B cell (primary cell): Measurements from ENCODE around the gene GRID1. TPM values are rescaled to one million over a fixed set of nuclear protein-coding genes. Genes with fewer than 3 reads are reported as not detected.

Experiments
- ATAC-seq: fragments of 200-7000 bp; cut with Tn5 transposase; one replicate; pipeline ENCODE4 v1.10.0; 2021; ENCODE audit warnings: low read depth, mild to moderate bottlenecking, moderate number of reproducible peaks, moderate library complexity
- CTCF ChIA-PET: fragments of 350-600 bp; sonication (Branson Sonifier 250); formaldehyde crosslinking; loops from one replicate; lab custom pipeline; 2021; ENCODE audit warnings: antibody characterized with exemption, inconsistent platforms; lab: Charles Lee
- POLR2A ChIA-PET: fragments of 350-600 bp; sonication (Branson Sonifier 250); formaldehyde crosslinking; loops from one replicate; lab custom pipeline; 2021; ENCODE audit warnings: antibody characterized with exemption; lab: Charles Lee
- DNase-seq: peaks from one replicate; pipeline ENCODE4 v3.0.0; 2013
- H2AFZ ChIP-seq: 2 replicates; pipeline ENCODE4 v1.6.1; 2012; ENCODE audit warnings: mild to moderate bottlenecking, low read depth, low read length; ENCODE audit not compliant: insufficient read depth, poor library complexity, severe bottlenecking
- H3K27ac ChIP-seq, 2 donors: 1 replicate in 1 of 2; 2 replicates in 1 of 2; pipeline ENCODE4 v1.5.1; 2012 to 2013; ENCODE audit warnings: low read length in 2 of 2, mild to moderate bottlenecking in 2 of 2, moderate library complexity in 1 of 2
- H3K27me3 ChIP-seq, 4 experiments: fragments of 200-600 bp in 1 of 4; sonication (generic) in 1 of 4; replicated peaks in 1 of 4; 1 replicate in 2 of 4; 2 replicates in 2 of 4; pipeline versions ENCODE4 v1.6.1 to v1.7.0; 2013 to 2016; ENCODE audit warnings: low read length in 3 of 4, mild to moderate bottlenecking in 2 of 4, mixed read lengths in 1 of 4, moderate library complexity in 1 of 4; ENCODE audit not compliant: insufficient read depth in 4 of 4, control insufficient read depth in 3 of 4; ENCODE audit errors: control extremely low read depth in 1 of 4
- H3K36me3 ChIP-seq, 2 experiments: replicated peaks in 1 of 2; 1 replicate in 1 of 2; 2 replicates in 1 of 2; pipeline versions ENCODE4 v1.6.1 to v1.7.1; 2013; ENCODE audit warnings: low read length in 1 of 2; ENCODE audit not compliant: insufficient read depth in 2 of 2, control insufficient read depth in 1 of 2; ENCODE audit errors: control extremely low read depth in 1 of 2, extremely low read depth in 1 of 2
- H3K4me1 ChIP-seq, 2 donors: fragments of 200-600 bp in 1 of 2; sonication (generic) in 1 of 2; 1 replicate in 1 of 2; 2 replicates in 1 of 2; pipeline versions ENCODE4 v1.5.1 to v1.6.1; 2013 to 2017; ENCODE audit warnings: low read length in 2 of 2; ENCODE audit not compliant: control insufficient read depth in 2 of 2, insufficient read depth in 2 of 2
- H3K4me2 ChIP-seq: replicated peaks from 2 replicates; pipeline ENCODE3; 2012; ENCODE audit warnings: mild to moderate bottlenecking, low read depth, low read length; ENCODE audit not compliant: poor library complexity, severe bottlenecking
- H3K4me3 ChIP-seq, 5 experiments: fragments of 200-600 bp in 1 of 5; sonication (generic) in 1 of 5; 1 replicate in 3 of 5; 2 replicates in 2 of 5; pipeline versions ENCODE4 v1.5.1 to v1.7.0; 2011 to 2016; ENCODE audit warnings: low read length in 4 of 5, mild to moderate bottlenecking in 4 of 5, low read depth in 2 of 5, control low read depth in 1 of 5, moderate library complexity in 1 of 5; ENCODE audit not compliant: insufficient read depth in 1 of 5; ENCODE audit errors: control extremely low read depth in 1 of 5, extremely low read depth in 1 of 5
- H3K79me2 ChIP-seq: fragments of 200-600 bp; sonication (generic); one replicate; pipeline ENCODE4 v1.6.0; 2016; ENCODE audit warnings: low read length; ENCODE audit not compliant: control insufficient read depth, insufficient read depth
- H3K9ac ChIP-seq: fragments of 200-600 bp; sonication (generic); 2 replicates; pipeline ENCODE4 v1.6.1; 2017; ENCODE audit warnings: mild to moderate bottlenecking, low read length, moderate library complexity
- H3K9me3 ChIP-seq, 3 donors: one replicate each; pipeline versions ENCODE4 v1.6.1 to v1.7.1; 2013; ENCODE audit warnings: low read length in 2 of 3; ENCODE audit not compliant: control insufficient read depth in 2 of 3, insufficient read depth in 1 of 3; ENCODE audit errors: control extremely low read depth in 1 of 3
- H4K20me1 ChIP-seq: 2 replicates; pipeline ENCODE4 v1.6.0; 2012; ENCODE audit warnings: mild to moderate bottlenecking, low read length; ENCODE audit not compliant: insufficient read depth, control insufficient read depth, poor library complexity, severe bottlenecking
- H3K27ac Mint-ChIP-seq: one replicate; pipeline ENCODE4 v1.8.0; 2021; ENCODE audit warnings: mixed read lengths
- H3K27me3 Mint-ChIP-seq: one replicate; pipeline ENCODE4 v1.8.0; 2021; ENCODE audit warnings: mixed read lengths
- H3K4me1 Mint-ChIP-seq: one replicate; pipeline ENCODE4 v1.8.0; 2021; ENCODE audit warnings: mixed read lengths
- H3K4me3 Mint-ChIP-seq: one replicate; pipeline ENCODE4 v1.8.0; 2021; ENCODE audit warnings: mixed read lengths
- H3K9me3 Mint-ChIP-seq: one replicate; pipeline ENCODE4 v1.8.0; 2022; ENCODE audit warnings: mixed read lengths; ENCODE audit not compliant: insufficient read depth
- CTCF ChIP-seq: fragments of 200-600 bp; IDR thresholded peaks from one replicate; pipeline ENCODE4 v1.8.0; 2022; ENCODE audit warnings: antibody characterized with exemption, mild to moderate bottlenecking
- EZH2 ChIP-seq: IDR thresholded peaks from 2 replicates; pipeline ENCODE4 v1.6.1; 2012; ENCODE audit warnings: borderline replicate concordance, low read depth, mild to moderate bottlenecking, moderate library complexity, low read length; ENCODE audit not compliant: insufficient read depth, poor library complexity, severe bottlenecking
- WGBS: methylation state at CpG from one replicate; pipeline ENCODE4 v1.1.5; 2013; ENCODE audit warnings: missing lambda C conversion rate; ENCODE audit not compliant: insufficient coverage; 5-methylcytosine and 5-hydroxymethylcytosine counted together
- intact Hi-C: fragments of 100-400 bp; cut with micrococcal nuclease; formaldehyde crosslinking; loops from one replicate; pipeline ENCODE4 v1.10.0; 2022
- polyA plus RNA-seq: library from polyadenylated mRNA; depleted of rRNA; stranded (reverse); fragments of >200 nt; gene quantifications from 2 replicates; pipeline ENCODE4 v1.2.3, GENCODE V29; 2012
- total RNA-seq, 2 donors: library from RNA; stranded (reverse); fragments of 120-200 nt in 1 of 2; gene quantifications; 1 replicate in 1 of 2; 2 replicates in 1 of 2; pipeline versions ENCODE4 v1.2.3 to v1.2.4, GENCODE V29; 2013 to 2022

GRID1 gene
- total and polyA plus RNA-seq, 2 donors (not counting 1 experiment from before 2014, with no cell fraction given): not detected

DNA sequence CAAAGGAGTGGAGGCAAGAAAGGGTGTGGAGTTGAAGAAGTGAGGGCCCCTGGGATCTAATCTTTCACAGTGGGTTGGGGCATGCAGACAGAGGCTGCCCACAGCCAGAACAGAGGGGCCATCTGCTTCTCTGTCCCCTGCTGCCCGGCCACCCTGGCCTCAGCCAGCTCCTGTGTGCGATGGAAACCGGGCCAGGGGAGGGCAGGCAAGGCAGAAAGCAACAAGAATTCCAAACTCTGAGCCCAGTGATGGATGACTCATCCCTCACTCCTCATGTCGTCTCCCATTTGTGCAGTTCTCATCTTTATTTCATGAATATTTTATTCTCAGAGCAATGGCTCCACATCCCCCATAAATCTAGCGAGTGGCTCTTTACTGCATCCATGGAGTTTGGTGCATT lies 757.1 kb downstream of the GRID1 start:
- CTCF ChIA-PET: no interaction called here
- intact Hi-C loops: no loop called here
- POLR2A ChIA-PET: no interaction called here

DNA sequence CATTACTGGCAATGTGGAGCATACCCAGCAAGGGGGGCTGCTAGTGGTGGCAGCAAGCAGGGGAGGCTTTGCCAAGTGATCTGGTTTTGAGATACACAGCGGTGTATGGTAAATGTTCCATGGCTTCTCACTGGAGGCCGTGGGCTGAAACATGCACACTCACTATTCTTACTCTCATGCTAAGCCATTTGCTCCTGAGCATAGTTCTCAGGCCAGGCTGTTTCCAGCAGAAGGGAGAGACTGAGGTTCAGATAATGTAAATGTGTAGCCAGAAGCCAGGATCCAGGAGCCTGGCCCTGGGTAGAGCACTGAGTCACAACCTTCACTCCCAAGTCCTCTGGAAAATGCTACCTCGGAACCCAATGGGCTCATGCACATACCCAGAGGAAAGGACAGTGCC lies 757.9 kb downstream of the GRID1 start:
- no peak overlapping the region for H3K4me2 ChIP-seq
- intact Hi-C loops: no loop called here
- DNase-seq (no peak), ATAC-seq (no peak)
- CTCF ChIA-PET: no interaction called here
- H3K9ac ChIP-seq: no peak overlapping the region
- no peaks in the 10 kb centered on the region for H3K27me3 ChIP-seq
- H3K9me3 ChIP-seq: no peaks in the 10 kb centered on the region
- no peaks in the 10 kb centered on the region for H3K79me2 ChIP-seq
- no peak overlapping the region for H3K27ac Mint-ChIP-seq
- no peak for TF ChIP-seq CTCF
- TF ChIP-seq EZH2: no peak
- WGBS: 100% methylated on average over 1 of the region's 3 CpGs
- H2AFZ ChIP-seq: no peak overlapping the region
- H3K27ac ChIP-seq: no peak overlapping the region
- POLR2A ChIA-PET: no interaction called here
- peaks cover 0 to 10% of the 10 kb centered on the region in 2 donors for H3K4me1 ChIP-seq
- H3K4me1 Mint-ChIP-seq: peaks cover 10% of the 10 kb centered on the region
- no peak overlapping the region for H3K4me3 Mint-ChIP-seq
- no peaks in the 10 kb centered on the region for H3K9me3 Mint-ChIP-seq
- H3K27me3 Mint-ChIP-seq: no peaks in the 10 kb centered on the region
- no peaks in the 10 kb centered on the region for H4K20me1 ChIP-seq
- no peaks in the 10 kb centered on the region for H3K36me3 ChIP-seq
- H3K4me3 ChIP-seq: no peak overlapping the region

More for the DNA sequence above, 757.1 kb downstream of the GRID1 start:
- H2AFZ ChIP-seq: no peak overlapping the region
- no peak for ATAC-seq
- H3K4me3 ChIP-seq: no peak overlapping the region
- H3K27me3 ChIP-seq: no peaks in the 10 kb centered on the region
- H3K9me3 ChIP-seq: no peaks in the 10 kb centered on the region
- Mint-ChIP-seq H3K27ac (no peak overlapping the region), H3K4me3 (no peak overlapping the region), H3K27me3 (no peaks in the 10 kb centered on the region), H3K9me3 (no peaks in the 10 kb centered on the region), H3K4me1 (peaks cover 10% of the 10 kb centered on the region)
- no peak for DNase-seq
- 94% methylated on average over 4 of the region's 5 CpGs for WGBS
- no peak overlapping the region for H3K9ac ChIP-seq
- H3K36me3 ChIP-seq: no peaks in the 10 kb centered on the region
- H3K79me2 ChIP-seq: no peaks in the 10 kb centered on the region
- H3K4me2 ChIP-seq: no peak overlapping the region
- no peak overlapping the region for H3K27ac ChIP-seq
- no peak for TF ChIP-seq CTCF
- no peak for TF ChIP-seq EZH2
- H3K4me1 ChIP-seq: peaks cover 0 to 10% of the 10 kb centered on the region in 2 donors
- H4K20me1 ChIP-seq: no peaks in the 10 kb centered on the region
